Thymus (tissue), 11 donors: ENCODE measurements around the gene POU3F3. TPM values are rescaled to one million over a fixed set of nuclear protein-coding genes. Genes with fewer than 3 reads are reported as not detected.
A peak's percentile ranks its signal among the peaks of the same experiment; 100 is the strongest.

Source experiments
- DNase-seq, 9 donors: peaks; one replicate each; pipeline ENCODE4 v3.0.0-alpha.2; 2013; ENCODE audit warnings: low spot score in 9 of 9, low read depth in 6 of 9, missing footprints in 1 of 9
- H3K27ac ChIP-seq, 2 donors: one replicate each; pipeline ENCODE4 v1.5.1; 2013; ENCODE audit warnings: control low read depth in 1 of 2, low read depth in 1 of 2, low read length in 1 of 2, mild to moderate bottlenecking in 1 of 2, moderate library complexity in 1 of 2
- H3K27me3 ChIP-seq, 2 donors: one replicate each; pipeline ENCODE4 v1.5.1; 2013; ENCODE audit warnings: low read length in 1 of 2; ENCODE audit not compliant: control insufficient read depth in 2 of 2, insufficient read depth in 1 of 2
- H3K36me3 ChIP-seq, 2 donors: one replicate each; pipeline ENCODE4 v1.5.1; 2013; ENCODE audit warnings: low read length in 1 of 2, mild to moderate bottlenecking in 1 of 2, moderate library complexity in 1 of 2; ENCODE audit not compliant: control insufficient read depth in 2 of 2, insufficient read depth in 2 of 2
- H3K4me1 ChIP-seq, 2 donors: one replicate each; pipeline ENCODE4 v1.5.1; 2013; ENCODE audit warnings: low read length in 2 of 2; ENCODE audit not compliant: control insufficient read depth in 2 of 2, insufficient read depth in 2 of 2
- H3K4me3 ChIP-seq, 2 donors: one replicate each; pipeline ENCODE4 v1.5.1; 2013; ENCODE audit warnings: low read length in 2 of 2, control low read depth in 1 of 2, mild to moderate bottlenecking in 1 of 2
- H3K9me3 ChIP-seq, 2 donors: one replicate each; pipeline ENCODE4 v1.5.1; 2013; ENCODE audit warnings: low read length in 1 of 2, mild to moderate bottlenecking in 1 of 2; ENCODE audit not compliant: control insufficient read depth in 2 of 2, insufficient read depth in 1 of 2
- WGBS: extraction: QIAGEN DNeasy Blood & Tissue Kit; methylation state at CpG from one replicate; pipeline ENCODE4 v1.1.7; 2013; 5-methylcytosine and 5-hydroxymethylcytosine counted together
- polyA plus RNA-seq: library from polyadenylated mRNA; stranded (reverse); fragments of 200-250 nt; gene quantifications from one replicate; pipeline ENCODE4 v1.2.3, GENCODE V29; 2013
- total RNA-seq: library from RNA; stranded (reverse); fragments of 120-200 nt; gene quantifications from one replicate; pipeline ENCODE4 v1.2.4, GENCODE V29; 2013
- donor health status: healthy.

Gene POU3F3
- total and polyA plus RNA-seq, 2 donors = 0.14 to 0.82 TPM

DNA sequence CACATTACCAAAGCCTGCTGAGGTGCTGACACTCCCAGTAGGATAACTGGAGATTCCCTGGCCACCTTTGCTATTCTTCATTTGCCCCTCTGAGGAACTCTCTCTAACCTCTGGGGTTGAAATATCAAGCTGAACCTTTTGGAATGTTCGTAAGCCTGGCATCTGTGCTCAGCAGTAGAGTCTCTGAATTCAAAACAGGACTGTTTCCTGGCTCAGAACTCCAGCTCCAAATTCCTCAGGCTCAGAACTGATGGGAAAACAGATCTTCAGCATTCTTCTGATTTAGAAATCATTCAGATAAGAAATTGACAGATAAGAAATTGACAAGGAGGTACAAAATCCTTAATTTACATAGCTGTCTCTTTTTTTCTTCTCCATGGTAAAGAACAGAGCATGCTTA is 22.2 kb upstream of the POU3F3 start:
- 92% methylated on average over 1 of the region's 1 CpG for WGBS
- H3K27me3 ChIP-seq = peaks cover 0 to 8% of the 10 kb centered on the region in 2 donors
- no peaks in the 10 kb centered on the region for H3K36me3 ChIP-seq
- no peaks in the 10 kb centered on the region for H3K4me1 ChIP-seq
- no peak overlapping the region for H3K4me3 ChIP-seq
- H3K27ac ChIP-seq = no peak overlapping the region
- no peaks in the 10 kb centered on the region for H3K9me3 ChIP-seq
- DNase-seq = no peak

DNA sequence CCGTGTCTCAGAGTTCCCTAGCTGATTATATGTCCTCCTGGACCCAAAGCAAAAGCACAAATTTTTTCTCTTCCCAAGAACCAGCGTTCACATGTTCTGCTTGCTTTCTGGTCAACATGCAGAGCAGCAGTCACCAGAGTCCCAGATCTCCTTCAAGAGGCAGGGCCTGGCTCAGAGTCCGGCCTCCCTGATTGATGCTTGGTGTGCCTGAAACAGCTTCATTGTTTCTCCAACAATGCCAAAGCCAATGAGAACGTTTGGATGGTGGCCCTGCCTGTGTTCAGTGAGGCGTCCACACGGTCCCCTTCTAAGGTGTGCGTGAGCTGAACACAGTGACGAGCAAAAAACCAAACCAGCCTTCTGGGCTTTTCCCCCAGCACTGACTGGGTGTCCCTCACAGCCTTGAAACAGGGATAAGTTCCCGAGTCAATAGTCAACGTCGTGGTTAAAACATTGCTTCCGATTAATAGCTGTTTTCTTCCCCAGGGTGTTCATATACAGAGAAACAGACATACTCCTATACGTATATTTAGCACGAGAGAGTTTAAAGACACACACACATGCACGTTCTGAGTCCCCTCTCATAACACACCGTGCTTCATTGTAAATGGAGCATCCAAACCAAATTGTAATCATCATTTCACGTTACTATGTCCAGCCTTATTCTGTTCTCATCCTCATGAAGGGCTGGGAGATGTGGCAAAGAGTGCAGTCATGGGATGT is 19.3 kb upstream of the POU3F3 start:
- Histone ChIP-seq H3K27ac (no peak overlapping the region), H3K9me3 (no peaks in the 10 kb centered on the region), H3K27me3 (peaks cover 0 to 14% of the 10 kb centered on the region in 2 donors), H3K4me1 (no peaks in the 10 kb centered on the region), H3K36me3 (no peaks in the 10 kb centered on the region), H3K4me3 (no peak overlapping the region)
- no peak for DNase-seq
- 95% methylated on average over 17 of the region's 17 CpGs for WGBS

DNA sequence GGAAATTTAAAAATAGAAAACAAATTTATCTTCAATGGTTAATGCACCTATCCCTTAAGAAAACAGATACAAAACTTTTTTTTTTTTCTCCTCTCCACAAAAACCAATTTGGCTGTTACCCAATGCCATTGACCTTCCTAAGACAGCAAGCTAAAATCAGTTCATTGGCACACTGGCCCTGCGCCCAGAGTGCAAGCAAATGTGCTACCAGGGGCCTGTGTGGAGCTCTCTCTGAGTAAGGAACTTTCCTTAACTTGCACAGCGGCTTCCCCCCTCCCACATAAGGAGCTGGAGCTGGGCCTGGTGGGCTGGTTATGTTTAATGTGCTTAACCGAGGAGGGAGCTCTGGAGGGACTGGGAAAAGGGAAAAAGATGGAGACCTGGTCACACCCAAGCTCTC is 17.6 kb upstream of the POU3F3 start:
- DNase-seq = no peak
- WGBS = 95% methylated on average over 3 of the region's 3 CpGs

GRCh38 chr2:104836841-104837240 is 17.1 kb upstream of the POU3F3 start:
- Histone ChIP-seq H3K36me3 (no peaks in the 10 kb centered on the region), H3K27me3 (peaks cover 9 to 29% of the 10 kb centered on the region in 2 donors), H3K27ac (no peak overlapping the region), H3K4me3 (no peak overlapping the region), H3K9me3 (no peaks in the 10 kb centered on the region), H3K4me1 (no peaks in the 10 kb centered on the region)
- 97% methylated on average over 1 of the region's 1 CpG for WGBS
- no peak for DNase-seq

More for the DNA sequence above, 17.6 kb upstream of the POU3F3 start:
- no peaks in the 10 kb centered on the region for H3K4me1 ChIP-seq
- no peak overlapping the region for H3K27ac ChIP-seq
- peaks cover 3 to 23% of the 10 kb centered on the region in 2 donors for H3K27me3 ChIP-seq
- H3K9me3 ChIP-seq = no peaks in the 10 kb centered on the region
- H3K36me3 ChIP-seq = no peaks in the 10 kb centered on the region
- no peak overlapping the region for H3K4me3 ChIP-seq

- peaks cover 19 to 21% of the 10 kb centered on the region in 2 donors for H3K4me1 ChIP-seq
- H3K27ac ChIP-seq = no peak overlapping the region
- no peak for DNase-seq
- H3K9me3 ChIP-seq = peaks cover 0 to 8% of the 10 kb centered on the region in 2 donors
- H3K4me3 ChIP-seq = no peak overlapping the region
- 97% methylated on average over 1 of the region's 1 CpG for WGBS
- no peaks in the 10 kb centered on the region for H3K36me3 ChIP-seq
- peaks cover 42 to 56% of the 10 kb centered on the region in 2 donors for H3K27me3 ChIP-seq
These were observed 13.8 kb upstream of the POU3F3 start for GRCh38 chr2:104840156-104840555.

GRCh38 chr2:104840893-104841585 is 12.9 kb upstream of the POU3F3 start:
- Histone ChIP-seq H3K27me3 (peaks cover 50 to 65% of the 10 kb centered on the region in 2 donors), H3K9me3 (peaks cover 0 to 8% of the 10 kb centered on the region in 2 donors), H3K36me3 (no peaks in the 10 kb centered on the region), H3K27ac (no peak overlapping the region), H3K4me1 (peaks cover 20 to 23% of the 10 kb centered on the region in 2 donors), H3K4me3 (no peak overlapping the region)
- WGBS = 97% methylated on average over 2 of the region's 2 CpGs
- no peak for DNase-seq

GRCh38 chr2:104841744-104842143 is 12.2 kb upstream of the POU3F3 start:
- no peak overlapping the region for H3K27ac ChIP-seq
- no peak for DNase-seq
- WGBS = 87% methylated on average over 2 of the region's 2 CpGs
- H3K36me3 ChIP-seq = no peaks in the 10 kb centered on the region
- H3K27me3 ChIP-seq = peaks cover 57 to 69% of the 10 kb centered on the region in 2 donors
- no peak overlapping the region for H3K4me3 ChIP-seq
- H3K4me1 ChIP-seq = peaks cover 20 to 23% of the 10 kb centered on the region in 2 donors
- H3K9me3 ChIP-seq = peaks cover 0 to 8% of the 10 kb centered on the region in 2 donors

GRCh38 chr2:104844807-104845551 is 8.9 kb upstream of the POU3F3 start:
- Histone ChIP-seq H3K4me3 (peak overlapping the region in 1 of 2 donors; percentile 33), H3K27me3 (peaks cover 87 to 96% of the 10 kb centered on the region in 2 donors), H3K9me3 (peaks cover 0 to 8% of the 10 kb centered on the region in 2 donors), H3K27ac (no peak overlapping the region), H3K4me1 (peaks cover 20 to 23% of the 10 kb centered on the region in 2 donors), H3K36me3 (no peaks in the 10 kb centered on the region)
- no peak for DNase-seq
- 3% methylated on average over 56 of the region's 56 CpGs for WGBS

DNA sequence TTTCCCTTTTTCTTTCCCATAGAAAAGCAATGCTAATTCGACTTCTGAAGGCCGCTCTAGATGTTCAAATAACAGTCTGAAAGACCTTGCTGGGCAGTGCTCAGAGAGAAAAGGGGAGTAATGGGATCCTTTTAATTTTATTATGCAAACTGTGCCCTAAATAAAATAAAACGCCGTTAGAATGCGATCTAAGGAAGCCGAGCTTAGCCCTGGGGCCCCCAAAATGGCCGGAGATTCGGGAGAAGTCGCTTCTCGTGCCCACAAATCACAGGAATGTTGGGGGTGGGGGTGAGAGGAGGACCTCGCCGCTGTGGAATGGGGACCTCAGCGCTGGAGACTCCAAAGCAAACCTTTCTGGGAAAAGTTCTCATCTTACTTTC is 8.4 kb upstream of the POU3F3 start:
- H3K4me1 ChIP-seq = peaks cover 20 to 23% of the 10 kb centered on the region in 2 donors
- H3K27ac ChIP-seq = no peak overlapping the region
- H3K9me3 ChIP-seq = peaks cover 0 to 8% of the 10 kb centered on the region in 2 donors
- WGBS = 9% methylated on average over 13 of the region's 13 CpGs
- no peaks in the 10 kb centered on the region for H3K36me3 ChIP-seq
- DNase-seq = no peak
- H3K4me3 ChIP-seq = no peak overlapping the region
- peaks cover 92 to 99% of the 10 kb centered on the region in 2 donors for H3K27me3 ChIP-seq
